Measurements from ENCODE around the gene NLGN3.

GRCh38 chrX:71098951-71099506, 45.6 kb upstream of the NLGN3 start:
- TF ChIP-seq CTCF (IDR thresholded peaks at IDR 0.05; ENCODE audit: poor library complexity, severe bottlenecking) (no peak), EZH2 (IDR thresholded peaks at IDR 0.05; ENCODE audit: borderline replicate concordance, insufficient read depth, low read length, poor library complexity, severe bottlenecking) (no peak), EP300 (conservative IDR thresholded peaks at IDR 0.05; ENCODE audit: poor library complexity, severe bottlenecking) (no peak), POLR2AphosphoS5 (IDR thresholded peaks at IDR 0.05) (no peak), RAD21 (conservative IDR thresholded peaks at IDR 0.05) (no peak), SMC3 (conservative IDR thresholded peaks at IDR 0.05; ENCODE audit: poor library complexity) (no peak), REST (IDR thresholded peaks at IDR 0.05; ENCODE audit: borderline replicate concordance) (no peak)

All from neural cell (in vitro differentiated cells).